GM12891 (cell line): ENCODE measurements around the gene PSME4.
"Not testable (repeated sequence)": the region's sequence is repeated elsewhere in the genome, so short reads cannot be mapped to it uniquely, and the experiment has no call there.

Experiments used
- DNase-seq: peaks from one replicate; pipeline ENCODE4 v3.0.0; 2011; ENCODE audit warnings: low spot score; ENCODE audit not compliant: insufficient read length
- FAIRE-seq: peaks from 2 replicates; lab custom pipeline; 2011; peaks lifted over from hg19 to GRCh38; lab: Jason Lieb, UNC
- PAX5 ChIP-seq: IDR thresholded peaks from 2 replicates; pipeline ENCODE4 v1.6.1; 2011; ENCODE audit warnings: low read length, moderate library complexity, mild to moderate bottlenecking; ENCODE audit not compliant: insufficient read depth, severe bottlenecking
- POLR2A ChIP-seq: IDR thresholded peaks from 2 replicates; pipeline ENCODE4 v1.6.1; 2011; ENCODE audit warnings: low read depth, low read length, control low read depth
- POLR2AphosphoS5 ChIP-seq: IDR thresholded peaks from 2 replicates; pipeline ENCODE4 v1.6.1; 2011; ENCODE audit warnings: low read depth, low read length, control low read depth
- POU2F2 ChIP-seq: IDR thresholded peaks from 2 replicates; pipeline ENCODE4 v1.6.1; 2011; ENCODE audit warnings: low read depth, mild to moderate bottlenecking, control low read depth, low read length, moderate library complexity
- SPI1 ChIP-seq: IDR thresholded peaks from 2 replicates; pipeline ENCODE4 v1.6.1; 2011; ENCODE audit warnings: low read depth, low read length, control low read depth
- TAF1 ChIP-seq: IDR thresholded peaks from 2 replicates; pipeline ENCODE4 v1.6.1; 2011; ENCODE audit warnings: low read depth, low read length, control low read depth

Gene PSME4

GRCh38 chr2:53863538-53864227, 107.1 kb downstream of the PSME4 start:
- TF ChIP-seq POLR2AphosphoS5: no peak
- no peak for TF ChIP-seq PAX5
- TF ChIP-seq SPI1: no peak
- TF ChIP-seq TAF1: no peak
- TF ChIP-seq POU2F2: no peak
- TF ChIP-seq POLR2A: no peak
- FAIRE-seq (no peak), DNase-seq (no peak)

- FAIRE-seq (no peak), DNase-seq (no peak)
- TF ChIP-seq POU2F2 (no peak), POLR2AphosphoS5 (no peak), SPI1 (no peak), TAF1 (no peak), PAX5 (no peak), POLR2A (no peak)
Observed at GRCh38 chr2:53861824-53862223, 109.0 kb downstream of the PSME4 start.

- FAIRE-seq (no peak), DNase-seq (no peak)
- TF ChIP-seq TAF1 (no peak), PAX5 (no peak)
Observed at GRCh38 chr2:53859206-53860181, 111.3 kb downstream of the PSME4 start, which contains the start of gene GPR75. Gene GPR75 (minus strand): TSS chr2:53859967. CDS start chr2:53854756, 5,211 bp downstream.

GRCh38 chr2:53856272-53856671, 114.5 kb downstream of the PSME4 start:
- no peak for TF ChIP-seq POLR2A
- no peak for TF ChIP-seq PAX5
- FAIRE-seq (no peak), DNase-seq (no peak)

- no peak for TF ChIP-seq POLR2A
- no peak for TF ChIP-seq SPI1
- no peak for TF ChIP-seq PAX5
- TF ChIP-seq POLR2AphosphoS5: no peak
- TF ChIP-seq POU2F2: no peak
- no peak for TF ChIP-seq TAF1
- DNase-seq (no peak), FAIRE-seq (no peak)
Observed at GRCh38 chr2:53854678-53855077, 116.1 kb downstream of the PSME4 start.

- FAIRE-seq (no peak), DNase-seq (no peak)
- TF ChIP-seq POU2F2 (no peak), PAX5 (no peak), TAF1 (no peak), SPI1 (no peak), POLR2AphosphoS5 (no peak)
Observed at GRCh38 chr2:53852532-53852931, 118.3 kb downstream of the PSME4 start.

- FAIRE-seq, DNase-seq: not testable (repeated sequence)
Observed at GRCh38 chr2:53851052-53851757, 119.6 kb downstream of the PSME4 start.

- 0 out of 2 replicates have a peak, but pooled peaks have one; percentile 7 for TF ChIP-seq SPI1
- no peak for TF ChIP-seq POU2F2
- DNase-seq (no peak), FAIRE-seq (no peak)
Observed at GRCh38 chr2:53848062-53848461, 122.7 kb downstream of the PSME4 start.

GRCh38 chr2:53843595-53843994, 127.2 kb downstream of the PSME4 start:
- DNase-seq (no peak), FAIRE-seq (no peak)
- TF ChIP-seq PAX5: no peak
- TF ChIP-seq SPI1: no peak
- TF ChIP-seq POU2F2: no peak
- no peak for TF ChIP-seq TAF1
- TF ChIP-seq POLR2A: no peak
- no peak for TF ChIP-seq POLR2AphosphoS5

- FAIRE-seq: no peak
- DNase-seq: no peak
- TF ChIP-seq TAF1 (no peak), POU2F2 (no peak), POLR2AphosphoS5 (no peak), SPI1 (no peak), POLR2A (no peak), PAX5 (no peak)
Observed at GRCh38 chr2:53842891-53843290, 127.9 kb downstream of the PSME4 start.

GRCh38 chr2:53841651-53842050, 129.1 kb downstream of the PSME4 start:
- FAIRE-seq, DNase-seq: not testable (repeated sequence)
